GM18519 (cell line): ENCODE data around the gene SMAD1.
A peak's percentile ranks its signal among the peaks of the same experiment; 100 is the strongest.
"Not testable (repeated sequence)": the region's sequence is repeated elsewhere in the genome, so short reads cannot be mapped to it uniquely, and the experiment has no call there.

Source experiments
- ATAC-seq: cut with Tn5 transposase; IDR thresholded peaks from one replicate; pipeline ENCODE4 v1.9.1; 2021; ENCODE audit warnings: mild to moderate bottlenecking, moderate library complexity; ENCODE audit not compliant: unreplicated experiment, low FRiP score

SMAD1 gene

GRCh38 chr4:145552181-145552822, 70.6 kb downstream of the SMAD1 start:
- ATAC-seq: peak; percentile 58

DNA sequence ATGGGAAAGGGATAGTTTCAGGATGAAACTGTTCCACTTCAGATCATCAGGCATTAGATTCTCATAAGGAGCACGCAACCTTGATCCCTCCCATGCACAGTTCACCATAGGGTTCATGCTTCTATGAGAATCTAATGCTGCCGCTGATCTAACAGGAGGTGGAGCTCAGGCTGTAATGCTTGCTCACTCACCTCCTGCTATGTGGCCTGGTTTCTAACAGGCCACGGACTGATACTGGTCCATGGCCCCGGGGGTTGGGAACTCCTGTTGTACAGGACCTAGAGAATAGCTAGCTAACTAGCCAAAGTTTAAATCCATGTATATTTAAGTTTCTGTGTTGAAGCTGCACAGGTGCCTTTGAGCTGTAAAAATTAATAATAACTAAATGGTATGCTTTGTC, 71.7 kb downstream of the SMAD1 start:
- ATAC-seq: no peak

DNA sequence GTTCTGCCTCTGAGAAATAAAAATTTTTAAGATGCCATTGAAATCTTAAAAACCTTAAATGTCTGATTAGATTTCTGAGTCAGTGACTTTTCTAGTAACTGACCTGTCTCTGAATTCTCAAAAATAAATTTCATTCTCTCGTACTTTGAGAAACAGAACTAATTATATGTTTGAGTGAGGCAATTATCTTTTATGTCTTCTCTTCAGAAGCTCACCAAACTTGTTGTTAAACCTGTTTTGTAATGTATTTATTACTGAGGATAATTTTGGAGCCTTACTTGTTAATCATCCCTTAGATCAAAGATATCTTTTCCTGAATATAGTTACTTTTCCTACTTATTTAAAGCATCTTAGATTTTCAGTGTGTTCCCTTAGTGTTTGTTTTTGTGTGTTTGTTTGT, 73.0 kb downstream of the SMAD1 start:
- ATAC-seq: no peak

- peak; percentile 81 for ATAC-seq
These were observed 76.1 kb downstream of the SMAD1 start for GRCh38 chr4:145557720-145558119.

- ATAC-seq: no peak
These were observed 81.8 kb downstream of the SMAD1 start for GRCh38 chr4:145563293-145563985.

- ATAC-seq: no peak
These were observed 82.9 kb downstream of the SMAD1 start for GRCh38 chr4:145564540-145564939.

- ATAC-seq: no peak
These were observed 83.7 kb downstream of the SMAD1 start for GRCh38 chr4:145565328-145565727.

GRCh38 chr4:145566086-145566708, 84.5 kb downstream of the SMAD1 start:
- no peak for ATAC-seq

- no peak for ATAC-seq
These were observed 85.1 kb downstream of the SMAD1 start for GRCh38 chr4:145566768-145567167.

DNA sequence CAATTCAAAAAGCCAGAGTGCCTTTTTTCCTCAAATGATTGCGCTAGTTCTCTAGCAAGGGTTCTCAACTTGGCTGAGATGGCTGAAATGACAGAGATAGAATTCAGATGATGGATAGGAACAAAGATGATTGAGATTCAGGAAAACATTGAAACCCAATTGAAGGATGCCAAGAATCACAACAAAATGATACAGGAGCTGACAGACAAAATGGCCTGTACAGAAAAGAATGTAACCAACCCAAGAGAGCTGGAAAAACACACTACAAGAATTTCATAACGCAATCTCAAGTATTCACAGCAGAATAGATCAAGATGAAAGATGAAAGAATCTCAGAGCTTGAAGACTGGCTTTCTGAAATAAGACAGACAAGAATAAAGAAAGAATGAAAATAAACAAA, 85.9 kb downstream of the SMAD1 start:
- no peak for ATAC-seq

DNA sequence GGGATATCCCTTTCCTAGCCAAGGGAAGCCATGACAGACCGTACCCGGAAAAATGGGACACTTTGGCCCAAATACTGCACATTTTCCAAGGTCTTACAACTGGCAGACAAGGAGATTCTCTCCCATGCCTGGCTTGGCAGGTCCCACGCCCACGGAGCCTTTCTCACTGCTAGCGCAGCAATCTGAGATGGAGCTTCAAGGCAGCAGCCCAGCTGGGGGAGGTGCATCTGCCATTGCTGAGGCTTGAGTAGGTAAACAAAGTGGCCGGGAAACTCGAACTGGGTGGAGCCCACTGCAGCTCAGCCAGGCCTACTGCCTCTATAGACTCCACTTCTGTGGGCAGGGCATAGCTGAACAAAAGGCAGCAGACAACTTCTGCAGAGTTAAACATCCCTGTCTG, 92.9 kb downstream of the SMAD1 start:
- ATAC-seq: not testable (repeated sequence)

DNA sequence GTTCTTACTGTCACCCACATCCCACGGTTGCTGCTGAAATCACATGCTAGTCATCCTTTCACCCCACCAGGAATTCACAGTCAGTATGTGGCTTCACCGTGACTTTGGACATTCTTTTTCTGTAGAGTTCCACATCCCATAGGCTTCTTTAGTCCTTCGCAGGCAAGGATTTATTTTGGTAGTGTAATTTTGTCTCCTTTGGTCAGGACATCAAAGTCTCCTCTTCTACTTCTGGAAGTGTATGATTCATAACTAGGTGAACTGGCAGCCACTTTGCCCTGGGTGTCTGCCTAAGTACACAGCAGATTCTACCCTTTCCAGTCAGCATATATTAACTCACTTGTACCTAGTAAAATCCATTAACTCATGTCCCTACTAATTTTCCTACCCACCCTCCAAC, 99.3 kb downstream of the SMAD1 start:
- ATAC-seq: no peak

GRCh38 chr4:145583191-145584055, 101.8 kb downstream of the SMAD1 start:
- ATAC-seq: no peak

GRCh38 chr4:145587088-145587754, 105.6 kb downstream of the SMAD1 start:
- ATAC-seq: no peak

GRCh38 chr4:145589381-145589780, 107.7 kb downstream of the SMAD1 start:
- ATAC-seq: not testable (repeated sequence)

GRCh38 chr4:145589916-145590702, 108.5 kb downstream of the SMAD1 start:
- ATAC-seq: no peak

DNA sequence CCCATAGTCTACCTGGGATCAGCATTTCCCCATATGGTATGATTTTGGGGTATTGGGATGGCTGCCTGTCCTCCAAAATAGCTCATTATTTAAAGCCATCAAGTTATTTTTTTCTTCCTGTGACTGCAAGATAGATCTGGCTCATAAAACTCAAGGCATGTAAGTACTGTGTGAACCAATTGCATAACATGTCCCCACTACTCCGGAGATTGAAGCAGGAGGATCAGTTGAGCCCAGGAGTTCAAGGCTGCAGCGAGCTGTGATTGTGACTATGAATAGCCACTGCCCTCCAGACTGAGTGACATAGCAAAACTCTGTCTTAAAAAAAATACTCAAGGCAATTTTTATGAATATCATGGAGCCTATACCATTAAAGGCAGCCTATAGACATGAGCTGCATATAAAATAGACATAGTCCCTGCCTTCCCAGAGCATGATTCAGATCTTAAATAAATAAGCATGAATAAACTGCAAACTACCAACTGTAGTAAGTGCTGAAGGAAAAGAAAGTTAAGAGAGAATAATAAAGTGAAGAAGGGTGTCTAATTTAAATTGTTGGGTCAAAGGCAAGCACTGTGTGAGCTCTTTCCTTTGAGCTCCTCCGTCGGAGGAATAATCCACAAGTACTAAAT, 120.6 kb downstream of the SMAD1 start:
- ATAC-seq: no peak

GRCh38 chr4:145605941-145606340, 124.3 kb downstream of the SMAD1 start:
- no peak for ATAC-seq
